Measurements from ENCODE around the gene GPANK1. TPM values are rescaled to one million over a fixed set of nuclear protein-coding genes. Genes with fewer than 3 reads are reported as not detected.

GPANK1 gene
- total RNA-seq, 1 donor from 2014 or later: 30.1 TPM

- no peak for DNase-seq
- Mint-ChIP-seq H3K27me3 (ENCODE audit: unreplicated experiment) (no peaks in the 10 kb centered on the region), H3K4me3 (ENCODE audit: unreplicated experiment) (no peak overlapping the region), H3K4me1 (ENCODE audit: low read depth, unreplicated experiment) (peaks cover 5% of the 10 kb centered on the region), H3K27ac (ENCODE audit: unreplicated experiment) (no peak overlapping the region), H3K36me3 (ENCODE audit: unreplicated experiment) (no peaks in the 10 kb centered on the region), H3K9me3 (ENCODE audit: unreplicated experiment) (peaks cover 2% of the 10 kb centered on the region)
- TF ChIP-seq CTCF (IDR thresholded peaks at IDR 0.05; ENCODE audit: partially characterized antibody, unreplicated experiment): no peak
Measured at GRCh38 chr6:31614075-31614619, 50.6 kb downstream of the GPANK1 start.

Small RNA genes lying within 50 kb of the gene (microRNA-seq; reads per million reads assigned to microRNA genes)
- 7.9 reads per million, percentile 42 among the genes with 10 or more reads in this experiment for gene MIR4646 (ENCODE audit: unreplicated experiment)
- gene MIR6832 (ENCODE audit: unreplicated experiment): 5.1 reads per million, percentile 33 among the genes with 10 or more reads in this experiment

Other genes with a start within 250 kb of the GPANK1 start
- gene MICB, start 166.9 kb downstream of the GPANK1 start, total RNA-seq (ENCODE audit: unreplicated experiment): 3.6 TPM
- not detected for gene MCCD1, start 136.0 kb downstream of the GPANK1 start, total RNA-seq (ENCODE audit: unreplicated experiment)
- 526 TPM for gene DDX39B, start 123.0 kb downstream of the GPANK1 start, total RNA-seq (ENCODE audit: unreplicated experiment)
- 95.6 TPM for gene ATP6V1G2, start 118.4 kb downstream of the GPANK1 start, total RNA-seq (ENCODE audit: unreplicated experiment)
- 29.8 TPM for gene NFKBIL1, start 117.4 kb downstream of the GPANK1 start, total RNA-seq (ENCODE audit: unreplicated experiment)
- gene LTA, start 92.7 kb downstream of the GPANK1 start, total RNA-seq (ENCODE audit: unreplicated experiment): not detected
- not detected for gene TNF, start 89.4 kb downstream of the GPANK1 start, total RNA-seq (ENCODE audit: unreplicated experiment)
- not detected for gene LTB, start 82.6 kb downstream of the GPANK1 start, total RNA-seq (ENCODE audit: unreplicated experiment)
- not detected for gene LST1, start 78.7 kb downstream of the GPANK1 start, total RNA-seq (ENCODE audit: unreplicated experiment)
- not detected for gene NCR3, start 72.0 kb downstream of the GPANK1 start, total RNA-seq (ENCODE audit: unreplicated experiment)
- not detected for gene AIF1, start 49.8 kb downstream of the GPANK1 start, total RNA-seq (ENCODE audit: unreplicated experiment)
- 303 TPM for gene PRRC2A, start 44.3 kb downstream of the GPANK1 start, total RNA-seq (ENCODE audit: unreplicated experiment)
- gene BAG6, start 12.3 kb downstream of the GPANK1 start, total RNA-seq (ENCODE audit: unreplicated experiment): 804 TPM
- gene APOM, start 9.1 kb downstream of the GPANK1 start, total RNA-seq (ENCODE audit: unreplicated experiment): 1.5 TPM
- 28.8 TPM for gene C6orf47, start 4.2 kb downstream of the GPANK1 start, total RNA-seq (ENCODE audit: unreplicated experiment)
- gene CSNK2B, start 1.1 kb upstream of the GPANK1 start, total RNA-seq (ENCODE audit: unreplicated experiment): 214 TPM
- 43.1 TPM for gene LY6G5B, start 5.0 kb upstream of the GPANK1 start, total RNA-seq (ENCODE audit: unreplicated experiment)
- gene LY6G5C, start 16.1 kb upstream of the GPANK1 start, total RNA-seq (ENCODE audit: unreplicated experiment): 13.8 TPM
- gene ABHD16A, start 38.3 kb upstream of the GPANK1 start, total RNA-seq (ENCODE audit: unreplicated experiment): 120 TPM
- not detected for gene LY6G6F, start 41.9 kb upstream of the GPANK1 start, total RNA-seq (ENCODE audit: unreplicated experiment)
- gene LY6G6D, start 50.4 kb upstream of the GPANK1 start, total RNA-seq (ENCODE audit: unreplicated experiment): not detected
- gene LY6G6C, start 56.7 kb upstream of the GPANK1 start, total RNA-seq (ENCODE audit: unreplicated experiment): 1.8 TPM
- gene MPIG6B, start 58.4 kb upstream of the GPANK1 start, total RNA-seq (ENCODE audit: unreplicated experiment): not detected
- 266 TPM for gene DDAH2, start 64.3 kb upstream of the GPANK1 start, total RNA-seq (ENCODE audit: unreplicated experiment)
- gene CLIC1, start 71.5 kb upstream of the GPANK1 start, total RNA-seq (ENCODE audit: unreplicated experiment): 310 TPM
- 25.7 TPM for gene MSH5, start 75.0 kb upstream of the GPANK1 start, total RNA-seq (ENCODE audit: unreplicated experiment)
- 3.7 TPM for gene SAPCD1, start 97.7 kb upstream of the GPANK1 start, total RNA-seq (ENCODE audit: unreplicated experiment)
- 3.2 TPM for gene VWA7, start 112.3 kb upstream of the GPANK1 start, total RNA-seq (ENCODE audit: unreplicated experiment)
- 204 TPM for gene VARS1, start 130.8 kb upstream of the GPANK1 start, total RNA-seq (ENCODE audit: unreplicated experiment)
- gene LSM2, start 142.0 kb upstream of the GPANK1 start, total RNA-seq (ENCODE audit: unreplicated experiment): 68.2 TPM
- gene HSPA1L, start 150.3 kb upstream of the GPANK1 start, total RNA-seq (ENCODE audit: unreplicated experiment): 2.5 TPM
- 54.3 TPM for gene HSPA1A, start 150.5 kb upstream of the GPANK1 start, total RNA-seq (ENCODE audit: unreplicated experiment)
- 93.9 TPM for gene HSPA1B, start 162.7 kb upstream of the GPANK1 start, total RNA-seq (ENCODE audit: unreplicated experiment)
- gene NEU1, start 197.8 kb upstream of the GPANK1 start, total RNA-seq (ENCODE audit: unreplicated experiment): 40.2 TPM
- gene SLC44A4, start 214.0 kb upstream of the GPANK1 start, total RNA-seq (ENCODE audit: unreplicated experiment): not detected
- gene EHMT2, start 232.7 kb upstream of the GPANK1 start, total RNA-seq (ENCODE audit: unreplicated experiment): 113 TPM
- 16.2 TPM for gene ZBTB12, start 237.1 kb upstream of the GPANK1 start, total RNA-seq (ENCODE audit: unreplicated experiment)